ENCODE measurements around the gene C2.

Gene C2

GRCh38 chr6:31882344-31882743 lies 45.2 kb upstream of the C2 start:
- Histone ChIP-seq H3K27ac (replicated peaks) (no peak overlapping the region), H3K4me3 (replicated peaks; ENCODE audit: insufficient read depth, low read length) (no peak overlapping the region), H3K27me3 (ENCODE audit: insufficient read depth, poor library complexity, severe bottlenecking) (no peaks in the 10 kb centered on the region)
- TF ChIP-seq CTCF (IDR thresholded peaks at IDR 0.05; ENCODE audit: insufficient read depth, low read length) (no peak), REST (IDR thresholded peaks at IDR 0.05; ENCODE audit: insufficient replicate concordance, low read depth) (no peak), SPI1 (IDR thresholded peaks at IDR 0.05; ENCODE audit: borderline replicate concordance, low read depth) (no peak), POLR2AphosphoS5 (IDR thresholded peaks at IDR 0.05; ENCODE audit: low read depth) (no peak), GABPA (IDR thresholded peaks at IDR 0.05; ENCODE audit: low read depth) (no peak)
- no peak for DNase-seq (ENCODE audit: low read depth in 1 of 2, low spot score in 1 of 2)

GRCh38 chr6:31883676-31884075 lies 43.8 kb upstream of the C2 start:
- TF ChIP-seq GABPA (IDR thresholded peaks at IDR 0.05; ENCODE audit: low read depth) (no peak), CTCF (IDR thresholded peaks at IDR 0.05; ENCODE audit: insufficient read depth, low read length) (no peak), REST (IDR thresholded peaks at IDR 0.05; ENCODE audit: insufficient replicate concordance, low read depth) (no peak), POLR2AphosphoS5 (IDR thresholded peaks at IDR 0.05; ENCODE audit: low read depth) (no peak), SPI1 (IDR thresholded peaks at IDR 0.05; ENCODE audit: borderline replicate concordance, low read depth) (no peak)
- no peaks in the 10 kb centered on the region for H3K27me3 ChIP-seq (ENCODE audit: insufficient read depth, poor library complexity, severe bottlenecking)
- H3K4me3 ChIP-seq (replicated peaks; ENCODE audit: insufficient read depth, low read length): no peak overlapping the region
- no peak for DNase-seq (ENCODE audit: low read depth in 1 of 2, low spot score in 1 of 2)
- H3K27ac ChIP-seq (replicated peaks): no peak overlapping the region

GRCh38 chr6:31884528-31885035 lies 42.9 kb upstream of the C2 start:
- H3K27ac ChIP-seq (replicated peaks): no peak overlapping the region
- H3K27me3 ChIP-seq (ENCODE audit: insufficient read depth, poor library complexity, severe bottlenecking): no peaks in the 10 kb centered on the region
- H3K4me3 ChIP-seq (replicated peaks; ENCODE audit: insufficient read depth, low read length): no peak overlapping the region
- no peak for DNase-seq (ENCODE audit: low read depth in 1 of 2, low spot score in 1 of 2)
- TF ChIP-seq REST (IDR thresholded peaks at IDR 0.05; ENCODE audit: insufficient replicate concordance, low read depth) (no peak), CTCF (IDR thresholded peaks at IDR 0.05; ENCODE audit: insufficient read depth, low read length) (no peak), SPI1 (IDR thresholded peaks at IDR 0.05; ENCODE audit: borderline replicate concordance, low read depth) (no peak), GABPA (IDR thresholded peaks at IDR 0.05; ENCODE audit: low read depth) (no peak), POLR2AphosphoS5 (IDR thresholded peaks at IDR 0.05; ENCODE audit: low read depth) (no peak)
